GM12873 (cell line): ENCODE data around the gene DOCK1.

ENCODE experiments used
- CTCF ChIP-seq: IDR thresholded peaks from 2 replicates; pipeline ENCODE4 v1.5.1; 2012; ENCODE audit warnings: low read depth, mild to moderate bottlenecking, moderate library complexity, low read length, control low read depth; ENCODE audit not compliant: insufficient read depth; ENCODE audit errors: missing control alignments

DOCK1 gene

GRCh38 chr10:127303105-127303504 lies 397.9 kb downstream of the DOCK1 start:
- TF ChIP-seq CTCF, result no peak

GRCh38 chr10:127303746-127304145 lies 398.5 kb downstream of the DOCK1 start:
- no peak for TF ChIP-seq CTCF

- no peak for TF ChIP-seq CTCF
Observed at GRCh38 chr10:127306479-127306878, 401.3 kb downstream of the DOCK1 start.

GRCh38 chr10:127307338-127307737 lies 402.1 kb downstream of the DOCK1 start:
- no peak for TF ChIP-seq CTCF

GRCh38 chr10:127308031-127308430 lies 402.8 kb downstream of the DOCK1 start:
- TF ChIP-seq CTCF, result no peak

- no peak for TF ChIP-seq CTCF
Observed at GRCh38 chr10:127310430-127310829, 405.2 kb downstream of the DOCK1 start.

- no peak for TF ChIP-seq CTCF
Observed at GRCh38 chr10:127310923-127311322, 405.7 kb downstream of the DOCK1 start.

- no peak for TF ChIP-seq CTCF
Observed at GRCh38 chr10:127313996-127314700, 408.9 kb downstream of the DOCK1 start.
